Measurements from ENCODE around the gene PALLD.

PALLD gene

DNA sequence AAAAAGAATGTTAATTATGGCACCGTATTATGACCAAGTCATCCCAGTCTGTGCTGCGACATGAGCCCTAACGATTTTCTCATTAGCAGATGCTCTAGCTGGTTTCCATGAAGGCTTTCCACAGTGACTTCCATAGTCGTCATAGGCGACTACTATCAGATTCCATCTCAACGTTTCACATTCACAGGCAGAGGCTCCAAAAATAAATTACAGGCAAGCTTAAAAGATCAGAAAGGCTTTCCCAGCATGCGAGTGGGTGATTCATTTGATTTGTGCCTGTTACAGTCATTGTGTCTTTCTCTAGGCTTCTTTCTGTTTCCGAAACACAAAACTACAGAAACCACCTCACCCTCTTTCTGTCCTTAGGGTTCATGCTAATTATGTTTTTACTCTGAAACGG, 43.2 kb downstream of the PALLD start:
- Histone ChIP-seq H3K27ac (ENCODE audit: low read depth, low read length, poor library complexity, severe bottlenecking) (no peak overlapping the region), H4K20me1 (ENCODE audit: insufficient read depth, low read length) (no peaks in the 10 kb centered on the region), H3K9me3 (ENCODE audit: low read length) (no peaks in the 10 kb centered on the region), H3F3A (ENCODE audit: insufficient read depth, low read length) (no peaks in the 10 kb centered on the region), H3K4me2 (ENCODE audit: low read length) (no peak overlapping the region), H3K36me3 (ENCODE audit: insufficient read depth, low read length) (no peaks in the 10 kb centered on the region), H3K27me3 (ENCODE audit: insufficient read depth, low read length) (no peaks in the 10 kb centered on the region), H3K4me3 (ENCODE audit: low read depth, low read length, poor library complexity, severe bottlenecking) (no peak overlapping the region), H3K9ac (ENCODE audit: low read length) (no peak overlapping the region), H2AFZ (ENCODE audit: low read length) (no peak overlapping the region), H3K9me2 (ENCODE audit: low read depth, low read length) (no peaks in the 10 kb centered on the region), H3K79me2 (ENCODE audit: insufficient read depth, low read length) (no peaks in the 10 kb centered on the region), H3K4me1 (ENCODE audit: insufficient read depth, low read length, severe bottlenecking) (no peaks in the 10 kb centered on the region)
- TF ChIP-seq, protein P1, sequence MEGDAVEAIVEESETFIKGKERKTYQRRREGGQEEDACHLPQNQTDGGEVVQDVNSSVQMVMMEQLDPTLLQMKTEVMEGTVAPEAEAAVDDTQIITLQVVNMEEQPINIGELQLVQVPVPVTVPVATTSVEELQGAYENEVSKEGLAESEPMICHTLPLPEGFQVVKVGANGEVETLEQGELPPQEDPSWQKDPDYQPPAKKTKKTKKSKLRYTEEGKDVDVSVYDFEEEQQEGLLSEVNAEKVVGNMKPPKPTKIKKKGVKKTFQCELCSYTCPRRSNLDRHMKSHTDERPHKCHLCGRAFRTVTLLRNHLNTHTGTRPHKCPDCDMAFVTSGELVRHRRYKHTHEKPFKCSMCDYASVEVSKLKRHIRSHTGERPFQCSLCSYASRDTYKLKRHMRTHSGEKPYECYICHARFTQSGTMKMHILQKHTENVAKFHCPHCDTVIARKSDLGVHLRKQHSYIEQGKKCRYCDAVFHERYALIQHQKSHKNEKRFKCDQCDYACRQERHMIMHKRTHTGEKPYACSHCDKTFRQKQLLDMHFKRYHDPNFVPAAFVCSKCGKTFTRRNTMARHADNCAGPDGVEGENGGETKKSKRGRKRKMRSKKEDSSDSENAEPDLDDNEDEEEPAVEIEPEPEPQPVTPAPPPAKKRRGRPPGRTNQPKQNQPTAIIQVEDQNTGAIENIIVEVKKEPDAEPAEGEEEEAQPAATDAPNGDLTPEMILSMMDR (IDR thresholded peaks at IDR 0.05; ENCODE audit: low read length) = no peak
- TF ChIP-seq EZH2 (IDR thresholded peaks at IDR 0.05; ENCODE audit: borderline replicate concordance, low read length) = no peak

DNA sequence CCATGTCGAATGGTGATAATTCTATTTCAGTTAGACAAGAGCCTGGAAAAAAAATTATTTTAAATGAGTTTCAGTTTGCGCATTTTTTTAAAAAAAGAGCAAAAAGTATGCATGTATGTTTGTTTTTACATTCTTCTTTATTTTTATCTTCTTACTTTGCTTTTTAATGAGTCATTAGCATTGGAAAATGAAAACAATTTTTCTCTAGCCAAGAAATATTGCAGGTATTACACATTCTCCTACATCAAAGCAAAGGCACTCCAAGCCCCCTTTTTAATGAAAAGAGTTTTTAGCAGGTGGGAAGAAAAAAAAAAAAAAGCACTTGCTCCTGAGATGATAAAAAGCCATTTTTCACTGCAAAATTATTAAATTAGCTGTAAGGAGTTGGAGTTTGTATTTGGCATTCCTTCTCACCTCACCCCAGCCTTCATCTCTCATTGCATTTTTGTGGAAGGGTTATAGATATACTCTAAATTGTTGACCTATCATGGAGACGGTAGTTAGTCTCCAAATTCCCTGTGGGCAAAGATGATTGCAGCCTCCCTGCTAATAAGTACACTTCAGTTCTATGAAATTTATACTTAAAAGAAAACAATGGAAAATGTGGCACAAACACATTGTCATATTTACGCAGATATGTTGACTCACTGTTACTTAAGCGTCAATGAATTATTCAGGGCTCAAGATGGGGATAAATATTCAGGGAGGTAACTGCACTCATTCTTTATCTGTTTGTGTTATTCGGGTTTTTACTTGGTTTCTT, 43.8 kb downstream of the PALLD start:
- no peak overlapping the region for H3K4me2 ChIP-seq (ENCODE audit: low read length)

DNA sequence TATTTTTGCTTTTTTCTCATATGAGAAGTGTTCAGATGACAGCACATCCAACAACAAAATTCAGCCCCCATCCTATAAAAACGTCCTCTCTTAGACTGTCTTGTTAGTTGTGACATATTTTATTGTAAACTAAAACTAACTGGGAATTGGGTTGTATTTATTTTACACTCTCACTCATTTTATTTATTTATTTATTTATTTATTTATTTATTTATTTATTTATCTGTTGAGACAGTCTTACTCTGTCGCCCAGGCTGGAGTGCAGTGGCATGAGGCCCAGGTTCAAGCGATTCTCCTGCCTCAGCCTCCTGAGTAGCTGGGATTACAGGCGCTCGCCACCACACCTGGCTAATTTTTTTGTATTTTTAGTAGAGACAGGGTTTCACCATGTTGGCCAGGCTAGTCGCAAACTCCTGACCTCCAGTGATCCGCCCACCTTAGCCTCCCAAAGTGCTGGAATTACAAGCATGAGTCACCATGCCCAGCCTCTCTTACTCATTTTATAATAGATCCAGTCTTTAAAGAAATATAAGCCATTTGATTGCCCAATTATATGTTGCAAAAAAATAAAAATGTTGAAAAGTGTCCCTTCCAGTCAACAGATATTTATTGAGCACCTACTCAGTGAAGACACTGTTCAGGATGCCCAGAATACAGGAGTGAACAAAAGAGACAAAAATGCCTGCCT, 44.6 kb downstream of the PALLD start:
- Histone ChIP-seq H3K36me3 (ENCODE audit: insufficient read depth, low read length) (no peaks in the 10 kb centered on the region), H3K27ac (ENCODE audit: low read depth, low read length, poor library complexity, severe bottlenecking) (no peak overlapping the region), H3K9ac (ENCODE audit: low read length) (no peak overlapping the region), H3F3A (ENCODE audit: insufficient read depth, low read length) (no peaks in the 10 kb centered on the region), H3K9me3 (ENCODE audit: low read length) (no peaks in the 10 kb centered on the region), H3K4me1 (ENCODE audit: insufficient read depth, low read length, severe bottlenecking) (no peaks in the 10 kb centered on the region), H3K4me3 (ENCODE audit: low read depth, low read length, poor library complexity, severe bottlenecking) (no peak overlapping the region), H3K27me3 (ENCODE audit: insufficient read depth, low read length) (no peaks in the 10 kb centered on the region), H2AFZ (ENCODE audit: low read length) (no peak overlapping the region), H3K4me2 (ENCODE audit: low read length) (no peak overlapping the region), H4K20me1 (ENCODE audit: insufficient read depth, low read length) (no peaks in the 10 kb centered on the region), H3K9me2 (ENCODE audit: low read depth, low read length) (no peaks in the 10 kb centered on the region), H3K79me2 (ENCODE audit: insufficient read depth, low read length) (no peaks in the 10 kb centered on the region)
- TF ChIP-seq, protein P1 (IDR thresholded peaks at IDR 0.05; ENCODE audit: low read length) = no peak
- no peak for TF ChIP-seq EZH2 (IDR thresholded peaks at IDR 0.05; ENCODE audit: borderline replicate concordance, low read length)

More for the DNA sequence above, 43.8 kb downstream of the PALLD start:
- Histone ChIP-seq H3K4me3 (ENCODE audit: low read depth, low read length, poor library complexity, severe bottlenecking) (no peak overlapping the region), H3K4me1 (ENCODE audit: insufficient read depth, low read length, severe bottlenecking) (no peaks in the 10 kb centered on the region), H4K20me1 (ENCODE audit: insufficient read depth, low read length) (no peaks in the 10 kb centered on the region), H3K36me3 (ENCODE audit: insufficient read depth, low read length) (no peaks in the 10 kb centered on the region), H3K9me3 (ENCODE audit: low read length) (no peaks in the 10 kb centered on the region), H3K27ac (ENCODE audit: low read depth, low read length, poor library complexity, severe bottlenecking) (no peak overlapping the region), H3K27me3 (ENCODE audit: insufficient read depth, low read length) (no peaks in the 10 kb centered on the region), H3K9ac (ENCODE audit: low read length) (no peak overlapping the region), H3K79me2 (ENCODE audit: insufficient read depth, low read length) (no peaks in the 10 kb centered on the region), H3F3A (ENCODE audit: insufficient read depth, low read length) (no peaks in the 10 kb centered on the region), H2AFZ (ENCODE audit: low read length) (no peak overlapping the region), H3K9me2 (ENCODE audit: low read depth, low read length) (no peaks in the 10 kb centered on the region)
- TF ChIP-seq, protein P1 (IDR thresholded peaks at IDR 0.05; ENCODE audit: low read length) = no peak
- no peak for TF ChIP-seq EZH2 (IDR thresholded peaks at IDR 0.05; ENCODE audit: borderline replicate concordance, low read length)
